ENCODE measurements around the gene PALLD. TPM values are rescaled to one million over a fixed set of nuclear protein-coding genes. Genes with fewer than 3 reads are reported as not detected.
"Not testable (repeated sequence)": the region's sequence is repeated elsewhere in the genome, so short reads cannot be mapped to it uniquely, and the experiment has no call there.

The PALLD gene
- total RNA-seq, 1 donor from 2014 or later: 85.7 TPM

GRCh38 chr4:168805341-168805740 is 308.5 kb downstream of the PALLD start:
- H3K4me3 ChIP-seq: no peak overlapping the region
- Mint-ChIP-seq H3K36me3 (peaks cover 18% of the 10 kb centered on the region), H3K27ac (peak overlapping the region; percentile 95), H3K4me3 (no peak overlapping the region), H3K9me3 (peaks cover 2% of the 10 kb centered on the region), H3K27me3 (ENCODE audit: insufficient read depth, low read depth) (no peaks in the 10 kb centered on the region), H3K4me1 (peaks cover 29% of the 10 kb centered on the region)
- H2AFZ ChIP-seq (replicated peaks): no peak overlapping the region
- H3K27me3 ChIP-seq: no peaks in the 10 kb centered on the region
- H3K27ac ChIP-seq: peak overlapping the region; percentile 45
- no peak for DNase-seq (ENCODE audit: low spot score)
- peaks cover 10% of the 10 kb centered on the region for H3K4me1 ChIP-seq
- H4K20me1 ChIP-seq (ENCODE audit: low read depth): no peaks in the 10 kb centered on the region
- H3K9ac ChIP-seq: no peak overlapping the region
- H3K36me3 ChIP-seq: no peaks in the 10 kb centered on the region
- no peaks in the 10 kb centered on the region for H3K79me2 ChIP-seq (ENCODE audit: low read depth)
- H3K4me2 ChIP-seq: no peak overlapping the region
- TF ChIP-seq CTCF (IDR thresholded peaks at IDR 0.05) (no peak), EZH2phosphoT487 (IDR thresholded peaks at IDR 0.05) (no peak), EZH2 (IDR thresholded peaks at IDR 0.05) (no peak)
- no peaks in the 10 kb centered on the region for H3K9me3 ChIP-seq (ENCODE audit: low read depth)
- H3F3A ChIP-seq (ENCODE audit: low read depth): peaks cover 13% of the 10 kb centered on the region

GRCh38 chr4:168806247-168806646 is 309.4 kb downstream of the PALLD start:
- H3K4me3 Mint-ChIP-seq, H3K4me1 ChIP-seq: not testable (repeated sequence)
- peaks cover 34% of the 10 kb centered on the region for H3K4me1 Mint-ChIP-seq

GRCh38 chr4:168811207-168811606 is 314.4 kb downstream of the PALLD start:
- Histone ChIP-seq H3K36me3 (no peaks in the 10 kb centered on the region), H3K27me3 (no peaks in the 10 kb centered on the region), H2AFZ (replicated peaks) (no peak overlapping the region), H4K20me1 (ENCODE audit: low read depth) (no peaks in the 10 kb centered on the region), H3F3A (ENCODE audit: low read depth) (peaks cover 20% of the 10 kb centered on the region), H3K4me2 (no peak overlapping the region), H3K9ac (no peak overlapping the region), H3K9me3 (ENCODE audit: low read depth) (no peaks in the 10 kb centered on the region), H3K27ac (no peak overlapping the region), H3K4me1 (peaks cover 35% of the 10 kb centered on the region), H3K4me3 (no peak overlapping the region), H3K79me2 (ENCODE audit: low read depth) (peaks cover 6% of the 10 kb centered on the region)
- H3K4me1 Mint-ChIP-seq: peaks cover 42% of the 10 kb centered on the region
- no peak for TF ChIP-seq EZH2 (IDR thresholded peaks at IDR 0.05)
- no peak for TF ChIP-seq EZH2phosphoT487 (IDR thresholded peaks at IDR 0.05)
- no peak for TF ChIP-seq CTCF (IDR thresholded peaks at IDR 0.05)
- peak overlapping the region; percentile 16 for H3K27ac Mint-ChIP-seq
- H3K9me3 Mint-ChIP-seq: peaks cover 2% of the 10 kb centered on the region
- H3K36me3 Mint-ChIP-seq: peaks cover 14% of the 10 kb centered on the region
- H3K27me3 Mint-ChIP-seq (ENCODE audit: insufficient read depth, low read depth): no peaks in the 10 kb centered on the region
- no peak for DNase-seq (ENCODE audit: low spot score)
- H3K4me3 Mint-ChIP-seq: no peak overlapping the region

More at GRCh38 chr4:168806247-168806646, 309.4 kb downstream of the PALLD start:
- not testable (repeated sequence) for H3K79me2 ChIP-seq (ENCODE audit: low read depth); H3K9me3 Mint-ChIP-seq; H3K27me3 Mint-ChIP-seq (ENCODE audit: insufficient read depth, low read depth); H3K36me3 ChIP-seq; H4K20me1 ChIP-seq (ENCODE audit: low read depth); H2AFZ ChIP-seq (replicated peaks); H3K9me3 ChIP-seq (ENCODE audit: low read depth); H3K4me3 ChIP-seq; H3K9ac ChIP-seq; DNase-seq (ENCODE audit: low spot score); H3K27me3 ChIP-seq; H3K4me2 ChIP-seq
- Mint-ChIP-seq H3K27ac (peak overlapping the region; percentile 89), H3K36me3 (peaks cover 21% of the 10 kb centered on the region)
- H3F3A ChIP-seq (ENCODE audit: low read depth): peaks cover 13% of the 10 kb centered on the region
- H3K27ac ChIP-seq: peak overlapping the region; percentile 1

- no peak overlapping the region for H3K9ac ChIP-seq
- peak overlapping the region; percentile 85 for H3K27ac Mint-ChIP-seq
Observed at GRCh38 chr4:168811786-168812651, 315.2 kb downstream of the PALLD start.

More at GRCh38 chr4:168811786-168812651, 315.2 kb downstream of the PALLD start:
- Histone ChIP-seq H3K36me3 (no peaks in the 10 kb centered on the region), H4K20me1 (ENCODE audit: low read depth) (no peaks in the 10 kb centered on the region), H3K27ac (peak overlapping the region; percentile 20), H3K4me2 (peak overlapping the region; percentile 0), H3F3A (ENCODE audit: low read depth) (peaks cover 27% of the 10 kb centered on the region), H2AFZ (replicated peaks) (no peak overlapping the region), H3K4me3 (no peak overlapping the region), H3K27me3 (no peaks in the 10 kb centered on the region), H3K79me2 (ENCODE audit: low read depth) (peaks cover 6% of the 10 kb centered on the region), H3K9me3 (ENCODE audit: low read depth) (no peaks in the 10 kb centered on the region), H3K4me1 (peaks cover 41% of the 10 kb centered on the region)
- H3K9me3 Mint-ChIP-seq: peaks cover 2% of the 10 kb centered on the region
- no peak for DNase-seq (ENCODE audit: low spot score)
- TF ChIP-seq EZH2phosphoT487 (IDR thresholded peaks at IDR 0.05) (no peak), EZH2 (IDR thresholded peaks at IDR 0.05) (no peak), CTCF (IDR thresholded peaks at IDR 0.05) (no peak)
- H3K27me3 Mint-ChIP-seq (ENCODE audit: insufficient read depth, low read depth): peaks cover 4% of the 10 kb centered on the region
- H3K36me3 Mint-ChIP-seq: peaks cover 11% of the 10 kb centered on the region
- peaks cover 48% of the 10 kb centered on the region for H3K4me1 Mint-ChIP-seq
- H3K4me3 Mint-ChIP-seq: no peak overlapping the region
